DLD1 (cell line): Measurements from ENCODE around the gene PCBP3.
"Not testable (repeated sequence)": the region's sequence is repeated elsewhere in the genome, so short reads cannot be mapped to it uniquely, and the experiment has no call there.

ENCODE experiments used
- in situ Hi-C: cut with HindIII; loops from 2 replicates; pipeline ENCODE4 v1.10.0; 2017; ENCODE audit warnings: low sequenced_read_pairs

PCBP3 gene

DNA sequence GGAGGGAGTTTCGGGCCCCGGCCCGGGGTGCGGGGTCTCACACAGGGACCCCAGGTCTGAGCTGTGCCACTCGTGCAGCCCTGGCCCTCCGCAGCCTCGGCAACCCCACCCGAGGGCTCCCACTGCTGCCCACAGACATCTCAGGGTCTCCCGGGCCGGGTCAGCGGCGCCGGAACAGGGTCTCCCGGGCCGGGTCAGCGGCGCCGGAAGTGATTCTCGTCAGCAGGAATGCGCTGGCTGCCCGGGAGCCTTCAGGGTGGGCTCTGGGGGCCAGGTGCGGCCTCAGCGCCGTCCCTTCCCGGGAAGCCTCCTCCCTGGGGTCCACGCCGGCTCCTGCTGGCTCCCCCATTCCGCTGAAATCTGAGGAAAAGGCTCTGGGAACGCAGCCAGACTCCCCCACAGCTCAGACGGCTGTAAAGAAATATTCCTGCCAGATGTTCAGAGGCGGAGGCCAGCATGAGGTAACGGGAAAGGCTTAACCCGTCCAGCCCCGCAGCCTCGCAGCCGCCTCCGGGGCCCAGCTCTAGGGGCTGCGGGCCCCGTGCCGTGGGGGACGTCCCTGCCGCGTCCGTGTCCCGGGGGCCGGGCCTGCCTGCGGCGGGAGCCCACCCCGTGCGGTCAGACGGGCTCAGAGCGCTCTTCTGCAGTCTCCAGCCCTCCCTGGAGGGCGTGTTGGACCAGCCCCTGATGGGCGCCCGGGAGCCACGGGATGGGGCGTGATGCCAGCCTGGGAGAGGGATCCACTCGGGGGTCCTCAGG lies 329.4 kb downstream of the PCBP3 start:
- in situ Hi-C loops = no loop called here

- in situ Hi-C loops = no loop called here
Observed at GRCh38 chr21:45973475-45974072, 330.0 kb downstream of the PCBP3 start.

DNA sequence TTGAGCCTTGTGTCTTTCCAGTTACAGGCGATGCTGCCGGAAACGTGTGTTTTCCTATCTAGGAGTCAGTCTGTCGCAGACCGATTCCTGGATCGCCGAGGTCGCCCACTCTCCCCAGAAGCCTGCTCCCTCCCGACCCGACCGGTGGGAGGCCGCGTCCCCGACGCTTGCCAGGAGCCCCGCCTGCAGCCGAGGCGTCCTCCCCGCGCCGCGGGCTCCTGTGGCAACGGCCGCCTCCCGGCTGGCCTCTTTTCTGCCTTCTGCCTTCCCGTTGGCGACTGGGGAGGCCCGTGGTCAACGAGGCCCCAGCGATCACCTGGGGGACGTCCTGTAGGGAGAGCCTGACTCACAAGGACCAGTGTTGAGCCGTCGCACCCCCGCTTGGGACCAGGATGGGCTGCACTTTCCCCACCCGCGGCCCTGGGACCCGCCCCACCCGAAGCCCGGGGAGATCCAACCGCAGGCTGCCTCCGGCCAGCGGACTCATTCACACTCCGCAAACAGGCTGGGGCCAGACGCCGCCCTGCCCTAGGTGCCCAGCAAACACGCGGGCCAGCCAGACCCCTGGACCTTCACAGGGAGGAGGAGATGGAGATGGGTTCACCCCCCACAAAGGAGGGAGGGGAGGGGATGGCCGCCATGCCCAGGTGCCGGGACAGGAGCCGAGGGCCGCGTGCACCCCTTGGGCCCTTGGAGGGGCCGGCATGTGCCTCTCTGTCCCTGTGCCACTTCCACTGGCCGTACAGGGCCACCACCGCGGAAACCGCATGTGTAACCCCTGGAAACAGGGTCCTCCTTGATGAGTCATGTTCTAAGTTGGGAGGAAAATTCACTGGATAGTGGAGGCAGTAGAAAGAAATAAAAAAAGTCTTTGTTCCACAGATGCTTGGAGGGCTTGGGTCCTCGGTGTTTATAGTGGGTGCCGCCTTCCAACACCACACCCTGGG lies 330.8 kb downstream of the PCBP3 start:
- in situ Hi-C loops = no loop called here

DNA sequence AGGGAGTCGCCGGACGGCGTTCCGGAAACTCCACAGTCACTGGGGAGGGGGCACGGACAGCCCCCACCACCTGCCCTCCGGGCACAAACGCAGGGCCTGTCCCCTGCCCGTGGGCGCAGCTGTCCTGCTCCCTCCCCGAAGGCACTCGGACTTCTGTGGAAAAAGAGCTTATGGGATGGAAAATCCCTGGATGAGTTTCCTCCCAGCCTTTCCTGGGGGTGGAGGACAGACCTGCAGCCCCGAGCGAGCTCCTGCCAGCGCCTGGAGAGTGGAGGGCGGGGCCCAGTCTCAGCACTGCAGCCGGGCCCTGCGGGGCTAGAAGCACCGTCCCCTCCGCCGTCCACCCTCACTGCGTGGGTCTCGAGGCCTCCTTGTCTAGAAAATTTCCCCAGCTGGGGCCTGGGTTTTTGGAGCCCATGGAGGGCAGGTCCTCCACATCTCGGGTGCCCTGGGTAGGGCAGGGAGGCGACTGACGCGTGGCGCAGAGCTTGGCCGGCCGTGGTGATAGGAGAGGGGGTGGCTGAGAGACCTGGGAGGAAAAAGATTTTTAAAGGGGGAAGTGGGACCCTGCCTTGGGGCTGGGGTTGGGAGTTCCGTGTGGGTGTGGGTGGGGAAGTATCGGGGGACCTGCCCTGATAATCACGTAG lies 331.6 kb downstream of the PCBP3 start:
- in situ Hi-C loops = no loop called here

DNA sequence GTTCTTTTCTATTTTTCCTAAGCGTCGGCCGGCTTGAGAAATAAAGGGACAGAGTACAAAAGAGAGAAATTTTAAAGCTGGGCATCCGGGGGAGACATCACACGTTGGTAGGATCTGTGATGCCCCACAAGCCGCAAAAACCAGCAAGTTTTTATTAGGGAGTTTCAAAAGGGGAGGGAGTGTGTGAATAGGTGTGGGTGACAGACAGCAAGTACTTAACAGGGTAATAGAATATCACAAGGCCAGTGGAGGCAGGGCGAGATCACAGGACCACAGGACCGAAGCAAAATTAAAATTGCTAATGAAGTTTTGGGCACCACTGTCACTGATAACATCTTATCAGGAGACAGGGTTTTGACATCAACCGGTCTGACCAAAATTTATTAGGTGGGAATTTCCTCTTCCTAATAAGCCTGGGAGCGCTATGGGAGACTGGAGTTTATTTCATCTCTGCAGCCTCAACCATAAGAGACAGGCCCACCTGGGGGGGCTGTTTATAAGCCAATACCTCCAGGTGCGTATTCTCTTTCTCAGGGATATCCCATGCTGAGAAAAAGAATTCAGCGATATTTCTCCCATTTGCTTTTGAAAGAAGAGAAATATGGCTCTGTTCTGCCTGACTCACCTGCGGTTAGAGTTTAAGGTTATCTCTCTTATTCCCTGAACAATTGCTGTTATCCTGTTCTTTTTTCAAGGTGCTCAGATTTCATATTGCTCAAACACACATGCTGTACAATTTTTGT lies 332.3 kb downstream of the PCBP3 start:
- in situ Hi-C loops = not testable (repeated sequence)

- in situ Hi-C loops = no loop called here
Observed at GRCh38 chr21:45976701-45977311, 333.3 kb downstream of the PCBP3 start.

GRCh38 chr21:45977396-45977795 lies 333.9 kb downstream of the PCBP3 start:
- in situ Hi-C loops = no loop called here

GRCh38 chr21:45979141-45979631 lies 335.7 kb downstream of the PCBP3 start:
- in situ Hi-C loops = no loop called here

DNA sequence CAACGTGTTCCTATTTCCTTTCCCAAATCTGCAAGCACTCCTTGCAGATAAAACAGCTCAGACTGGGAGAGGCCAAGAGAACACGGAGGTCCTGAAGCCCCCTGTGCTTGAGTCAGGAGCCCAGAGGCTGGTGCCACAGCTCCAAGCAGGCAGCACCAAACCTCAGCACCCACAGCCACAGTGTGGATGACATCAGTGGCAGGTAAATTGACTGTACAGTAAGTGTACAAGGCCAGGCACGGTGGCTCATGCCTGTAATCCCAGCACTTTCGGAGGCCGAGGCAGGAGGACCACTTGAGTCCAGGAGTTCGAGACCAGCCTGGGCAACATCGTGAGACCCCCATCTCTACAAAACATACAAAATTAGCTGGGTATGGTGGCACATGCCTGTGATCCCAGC lies 336.1 kb downstream of the PCBP3 start:
- in situ Hi-C loops = no loop called here

GRCh38 chr21:45980271-45980670 lies 336.7 kb downstream of the PCBP3 start:
- in situ Hi-C loops = no loop called here

DNA sequence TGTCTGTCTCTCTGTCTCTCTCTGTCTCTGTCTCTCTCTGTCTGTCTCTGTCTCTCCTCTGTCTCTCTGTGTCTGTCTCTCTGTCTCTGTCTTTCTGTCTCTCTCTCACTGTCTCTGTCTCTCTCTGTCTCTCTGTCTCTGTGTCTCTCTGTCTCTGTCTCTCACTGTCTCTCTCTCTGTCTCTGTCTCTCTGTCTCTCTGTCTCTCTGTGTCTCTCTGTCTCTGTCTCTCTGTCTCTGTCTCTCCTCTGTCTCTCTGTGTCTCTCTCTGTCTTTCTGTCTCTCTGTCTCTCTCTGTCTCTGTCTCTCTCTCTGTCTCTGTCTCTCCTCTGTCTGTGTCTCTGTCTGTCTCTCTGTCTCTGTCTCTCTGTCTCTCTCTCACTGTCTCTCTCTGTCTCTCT lies 337.2 kb downstream of the PCBP3 start:
- in situ Hi-C loops = no loop called here

GRCh38 chr21:45981151-45982091 lies 337.9 kb downstream of the PCBP3 start, which contains the start of gene COL6A1:
TSS of gene COL6A1 (plus strand) at chr21:45981770. CDS start at chr21:45981851, 81 bp downstream.
- in situ Hi-C loops = no loop called here

- in situ Hi-C loops = no loop called here
Observed at GRCh38 chr21:45982092-45982757, 338.7 kb downstream of the PCBP3 start.

DNA sequence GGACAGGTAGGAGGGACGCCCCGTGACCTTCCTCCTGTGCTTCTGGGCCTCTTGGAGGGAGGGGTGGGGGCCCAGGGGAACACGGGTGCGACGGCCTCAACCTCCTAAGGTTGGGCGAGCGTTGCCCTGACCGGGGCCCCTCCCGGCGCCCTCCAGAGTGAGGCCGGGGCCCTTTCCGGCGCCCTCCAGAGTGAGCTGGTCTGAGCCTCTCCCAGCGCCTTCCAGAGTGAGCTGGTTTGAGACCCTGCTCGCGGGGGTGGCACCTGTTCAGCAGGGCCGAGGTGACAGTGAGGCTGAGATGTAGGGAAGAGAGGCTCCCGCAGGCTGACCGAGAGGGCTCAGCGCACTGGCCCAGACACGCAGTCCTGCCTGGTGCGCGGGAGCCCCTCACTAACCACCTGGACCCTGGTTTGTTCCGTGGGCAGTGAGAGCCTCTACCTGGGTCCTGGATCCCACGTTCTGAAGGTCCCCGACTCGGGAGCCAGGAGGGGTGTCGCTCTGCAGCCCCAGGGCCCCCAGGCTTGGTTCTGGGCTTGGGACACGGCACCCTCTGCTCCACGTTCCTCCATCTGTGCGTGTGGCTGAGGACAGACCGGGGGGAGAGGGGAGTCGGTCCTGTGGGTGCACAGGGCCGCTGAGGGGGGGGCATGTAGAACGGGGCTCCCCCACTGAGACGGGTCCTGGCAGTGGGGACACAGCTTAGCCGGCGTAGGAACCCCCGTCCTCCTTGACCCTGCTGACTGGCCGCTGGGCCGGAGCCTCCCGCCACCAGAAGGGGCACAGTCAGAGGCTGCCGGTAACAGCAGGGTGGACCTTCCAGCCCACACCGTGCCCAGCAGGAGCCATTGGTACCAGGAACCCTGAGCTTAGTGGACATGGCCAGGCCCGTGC lies 339.5 kb downstream of the PCBP3 start:
- in situ Hi-C loops = no loop called here

DNA sequence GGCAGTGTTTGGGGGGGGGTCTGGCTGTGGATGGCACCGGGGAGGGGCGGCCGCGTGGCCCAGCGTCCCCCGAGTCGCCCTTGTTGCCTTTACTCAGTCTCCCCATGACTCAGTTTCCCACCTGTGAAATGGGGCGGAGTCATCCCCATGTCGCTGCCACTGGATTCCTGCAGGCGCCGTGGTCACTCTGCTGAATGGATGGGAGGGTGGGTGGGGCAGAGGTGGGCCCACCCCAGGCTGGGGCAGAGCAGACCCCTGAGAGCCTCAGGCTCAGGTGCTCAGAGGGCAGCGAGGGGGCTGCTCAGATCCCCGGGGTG lies 340.1 kb downstream of the PCBP3 start:
- in situ Hi-C loops = no loop called here

DNA sequence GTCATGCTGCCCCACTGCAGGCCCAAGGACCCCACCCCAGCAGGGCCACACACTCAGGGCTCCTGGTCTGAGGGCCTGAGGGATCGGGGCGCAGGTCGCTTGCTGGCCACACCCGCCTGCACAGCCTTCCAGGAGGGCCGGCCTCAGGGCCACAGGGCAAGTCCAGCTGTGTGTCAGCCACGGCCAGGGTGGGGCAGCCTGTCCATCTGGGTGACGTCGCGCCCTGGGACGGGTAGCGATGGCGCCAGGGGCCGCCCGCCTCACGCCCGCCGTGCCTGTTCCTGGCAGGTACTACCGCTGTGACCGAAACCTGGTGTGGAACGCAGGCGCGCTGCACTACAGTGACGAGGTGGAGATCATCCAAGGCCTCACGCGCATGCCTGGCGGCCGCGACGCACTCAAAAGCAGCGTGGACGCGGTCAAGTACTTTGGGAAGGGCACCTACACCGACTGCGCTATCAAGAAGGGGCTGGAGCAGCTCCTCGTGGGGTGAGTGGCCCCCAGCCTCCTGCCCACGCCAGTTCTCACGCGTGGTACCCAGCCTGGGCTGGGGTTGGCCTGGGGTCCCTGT lies 340.5 kb downstream of the PCBP3 start:
- in situ Hi-C loops = no loop called here

GRCh38 chr21:45984584-45985095 lies 341.1 kb downstream of the PCBP3 start:
- in situ Hi-C loops = no loop called here
